Transverse colon (tissue), 4 donors: ENCODE data around the gene RNF166.

ENCODE experiments used
- POLR2A ChIP-seq: fragments of 450-650 bp; IDR thresholded peaks from one replicate; pipeline ENCODE4 v1.6.1; 2016; ENCODE audit warnings: antibody characterized with exemption, mild to moderate bottlenecking, moderate library complexity
- POLR2AphosphoS5 ChIP-seq, 3 donors: sonication (generic); formaldehyde crosslinking; IDR thresholded peaks; one replicate each; pipeline ENCODE4 v1.6.1; 2016; ENCODE audit warnings: antibody characterized with exemption in 3 of 3
- TF ChIP-seq, protein P1 (sequence below), 5 experiments: fragments of 200-600 bp in 3 of 5; fragments of 450-650 bp in 2 of 5; sonication (generic) in 3 of 5; IDR thresholded peaks; 1 replicate in 2 of 5; 2 replicates in 3 of 5; pipeline ENCODE4 v1.5.1; 2016 to 2017; ENCODE audit warnings: antibody characterized with exemption in 5 of 5, inconsistent platforms in 3 of 5, mild to moderate bottlenecking in 2 of 5, moderate library complexity in 1 of 5

DNA sequence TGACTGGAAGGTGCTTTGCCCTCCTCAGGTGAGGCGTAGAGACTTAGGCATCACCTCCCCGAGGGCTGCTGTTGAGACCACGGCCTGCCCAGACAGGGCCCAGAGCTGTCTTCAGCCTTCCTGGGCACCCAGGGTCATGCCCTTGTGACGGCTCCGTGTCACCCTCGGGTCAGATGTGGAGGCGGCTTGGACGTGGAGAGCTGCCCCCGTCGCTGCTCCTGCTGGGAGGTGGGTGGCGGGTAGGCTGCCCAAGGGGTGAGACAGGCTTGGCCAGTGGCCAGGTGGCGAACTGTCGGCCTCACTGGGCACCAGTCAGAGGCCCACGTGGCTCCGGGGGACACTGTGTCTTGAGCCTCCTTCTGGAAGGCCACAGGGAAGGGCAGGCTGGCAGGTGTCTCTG lies 11.0 kb downstream of the RNF166 start:
- TF ChIP-seq, protein P1, sequence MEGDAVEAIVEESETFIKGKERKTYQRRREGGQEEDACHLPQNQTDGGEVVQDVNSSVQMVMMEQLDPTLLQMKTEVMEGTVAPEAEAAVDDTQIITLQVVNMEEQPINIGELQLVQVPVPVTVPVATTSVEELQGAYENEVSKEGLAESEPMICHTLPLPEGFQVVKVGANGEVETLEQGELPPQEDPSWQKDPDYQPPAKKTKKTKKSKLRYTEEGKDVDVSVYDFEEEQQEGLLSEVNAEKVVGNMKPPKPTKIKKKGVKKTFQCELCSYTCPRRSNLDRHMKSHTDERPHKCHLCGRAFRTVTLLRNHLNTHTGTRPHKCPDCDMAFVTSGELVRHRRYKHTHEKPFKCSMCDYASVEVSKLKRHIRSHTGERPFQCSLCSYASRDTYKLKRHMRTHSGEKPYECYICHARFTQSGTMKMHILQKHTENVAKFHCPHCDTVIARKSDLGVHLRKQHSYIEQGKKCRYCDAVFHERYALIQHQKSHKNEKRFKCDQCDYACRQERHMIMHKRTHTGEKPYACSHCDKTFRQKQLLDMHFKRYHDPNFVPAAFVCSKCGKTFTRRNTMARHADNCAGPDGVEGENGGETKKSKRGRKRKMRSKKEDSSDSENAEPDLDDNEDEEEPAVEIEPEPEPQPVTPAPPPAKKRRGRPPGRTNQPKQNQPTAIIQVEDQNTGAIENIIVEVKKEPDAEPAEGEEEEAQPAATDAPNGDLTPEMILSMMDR (IDR thresholded peaks at IDR 0.05), result no peak
- TF ChIP-seq POLR2A (no peak), POLR2AphosphoS5 (IDR thresholded peaks at IDR 0.05) (no peak)
